Measurements from ENCODE around the gene MRPS34. TPM values are rescaled to one million over a fixed set of nuclear protein-coding genes. Genes with fewer than 3 reads are reported as not detected.

MRPS34 gene
- total and polyA plus RNA-seq, 9 of the 15 experiments (the other 6 are each of a cell fraction or from before 2014, with no cell fraction given), result 5.2 to 334 (median 92.8) TPM

- TF ChIP-seq BRF1 (IDR thresholded peaks at IDR 0.05; ENCODE audit: borderline replicate concordance, extremely low read depth, insufficient read length), result no peak
These were observed 36.4 kb upstream of the MRPS34 start (continued) for GRCh38 chr16:1809281-1809801.

- no peaks in the 10 kb centered on the region; the same call in 1 of the 2 replicates for H4K20me1 ChIP-seq (replicated peaks; ENCODE audit: control insufficient read depth, insufficient read depth, low read length)
- no TSS peak for BruUV-seq (replicated peaks)
- CTCF ChIA-PET (ENCODE audit: low intra/inter-chr PET ratio), result no interaction called here
- H3K9ac ChIP-seq (ENCODE audit: insufficient read depth in 1 of 2, low read depth in 2 of 2, low read length in 2 of 2), result no peak overlapping the region
- no peak overlapping the region for H3K27ac ChIP-seq (ENCODE audit: extremely low read depth, low read depth, low read length)
- no peak overlapping the region for H2AFZ ChIP-seq (ENCODE audit: low read depth, low read length)
- no peaks in the 10 kb centered on the region for H3K9me1 ChIP-seq (ENCODE audit: control insufficient read depth, insufficient read depth, low read length)
- H3K79me2 ChIP-seq (ENCODE audit: control insufficient read depth, insufficient read depth, low read length), result no peaks in the 10 kb centered on the region
- no peak for FAIRE-seq
- no peak overlapping the region for H3K4me3 ChIP-seq
- H3K36me3 ChIP-seq (ENCODE audit: control insufficient read depth, insufficient read depth, low read length), result peaks cover 3% of the 10 kb centered on the region; the same call in 1 of the 3 replicates
- TF ChIP-seq MCM5 (IDR thresholded peaks at IDR 0.05; ENCODE audit: low read depth) (no peak), KAT2B (IDR thresholded peaks at IDR 0.05; ENCODE audit: low read depth, low read length) (no peak), ZNF384 (IDR thresholded peaks at IDR 0.05; ENCODE audit: low read depth, low read length) (no peak), EZH2 (IDR thresholded peaks at IDR 0.05; ENCODE audit: borderline replicate concordance, low read depth, low read length) (no peak), VEZF1 (CRISPR knock-in tag; IDR thresholded peaks at IDR 0.05) (no peak), SP2 (IDR thresholded peaks at IDR 0.05; ENCODE audit: extremely low read depth, low read depth, low read length, poor library complexity, severe bottlenecking) (no peak), SIN3A (IDR thresholded peaks at IDR 0.05; ENCODE audit: borderline replicate concordance in 2 of 2, control insufficient read depth in 1 of 2, low read depth in 2 of 2, low read length in 2 of 2) (no peak), XRCC4 (IDR thresholded peaks at IDR 0.05; ENCODE audit: extremely low read depth, insufficient read depth, insufficient read length) (no peak), KAT7 (CRISPR knock-in tag; IDR thresholded peaks at IDR 0.05; ENCODE audit: borderline replicate concordance) (no peak)
- POLR2A ChIA-PET, result no interaction called here
- H3K9me3 ChIP-seq (replicated peaks; ENCODE audit: control insufficient read depth, insufficient read depth, low read depth, low read length), result no peaks in the 10 kb centered on the region
- H3K4me1 ChIP-seq (replicated peaks in 1 of 2; ENCODE audit: control insufficient read depth in 2 of 2, insufficient read depth in 2 of 2, low read length in 2 of 2), result peaks cover 0 to 20% of the 10 kb centered on the region in 2 experiments; a peak in 3 of 5 replicates
- in situ Hi-C loops (cut with MboI), result no loop called here
- H3K4me2 ChIP-seq (ENCODE audit: insufficient read depth, low read length), result no peak overlapping the region
- H3K27me3 ChIP-seq (ENCODE audit: control insufficient read depth in 2 of 2, insufficient read depth in 2 of 2, low read length in 2 of 2), result no peaks in the 10 kb centered on the region
- 74% methylated on average over 15 of the region's 18 CpGs for WGBS (ENCODE audit: insufficient coverage, low coverage, missing lambda C conversion rate)
- no peak for ATAC-seq
- intact Hi-C loops (cut with micrococcal nuclease), result no loop called here
- DNase-seq (ENCODE audit: extremely low read depth in 1 of 4, low spot score in 3 of 4), result no peak
These were observed 35.8 kb upstream of the MRPS34 start for GRCh38 chr16:1808691-1809090.
